CD4-positive, alpha-beta T cell treated with Interleukin-17A for 1 hour (primary cell): ENCODE data around the gene XYLT2.

Source experiments
- DNase-seq: peaks from one replicate; pipeline ENCODE4 v3.0.0-alpha.2; 2020

Gene XYLT2

DNA sequence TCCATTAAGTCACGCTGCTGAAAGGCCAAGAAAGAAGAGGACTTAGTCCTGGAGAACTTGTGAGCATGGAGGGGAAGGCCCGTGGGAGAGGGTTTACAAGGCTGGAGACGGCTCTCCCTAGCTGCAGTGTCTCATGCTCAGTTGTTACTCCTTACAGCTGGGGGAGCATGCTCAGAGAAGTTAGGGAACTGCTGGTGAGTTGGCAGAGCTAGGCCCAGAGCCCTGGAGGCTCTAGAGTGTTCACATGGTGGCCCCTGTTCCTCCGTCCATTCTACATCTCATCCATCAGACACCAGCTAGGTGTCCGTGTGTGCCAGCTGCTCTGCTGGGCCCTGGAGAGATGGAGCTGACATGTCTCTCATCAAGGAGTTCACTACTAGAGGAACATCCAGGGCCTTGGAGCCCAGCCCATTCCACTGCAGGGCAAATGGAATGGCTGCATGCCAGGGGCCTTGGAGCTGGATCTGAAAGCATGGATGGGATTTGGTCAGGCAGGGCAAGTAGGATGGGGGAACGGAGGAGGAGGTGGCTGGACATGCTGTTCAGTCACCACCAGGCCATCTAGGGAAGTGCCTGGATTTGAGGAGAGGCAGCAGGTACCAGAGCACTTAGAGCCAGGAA is 6.3 kb downstream of the XYLT2 start:
- no peak for DNase-seq

DNA sequence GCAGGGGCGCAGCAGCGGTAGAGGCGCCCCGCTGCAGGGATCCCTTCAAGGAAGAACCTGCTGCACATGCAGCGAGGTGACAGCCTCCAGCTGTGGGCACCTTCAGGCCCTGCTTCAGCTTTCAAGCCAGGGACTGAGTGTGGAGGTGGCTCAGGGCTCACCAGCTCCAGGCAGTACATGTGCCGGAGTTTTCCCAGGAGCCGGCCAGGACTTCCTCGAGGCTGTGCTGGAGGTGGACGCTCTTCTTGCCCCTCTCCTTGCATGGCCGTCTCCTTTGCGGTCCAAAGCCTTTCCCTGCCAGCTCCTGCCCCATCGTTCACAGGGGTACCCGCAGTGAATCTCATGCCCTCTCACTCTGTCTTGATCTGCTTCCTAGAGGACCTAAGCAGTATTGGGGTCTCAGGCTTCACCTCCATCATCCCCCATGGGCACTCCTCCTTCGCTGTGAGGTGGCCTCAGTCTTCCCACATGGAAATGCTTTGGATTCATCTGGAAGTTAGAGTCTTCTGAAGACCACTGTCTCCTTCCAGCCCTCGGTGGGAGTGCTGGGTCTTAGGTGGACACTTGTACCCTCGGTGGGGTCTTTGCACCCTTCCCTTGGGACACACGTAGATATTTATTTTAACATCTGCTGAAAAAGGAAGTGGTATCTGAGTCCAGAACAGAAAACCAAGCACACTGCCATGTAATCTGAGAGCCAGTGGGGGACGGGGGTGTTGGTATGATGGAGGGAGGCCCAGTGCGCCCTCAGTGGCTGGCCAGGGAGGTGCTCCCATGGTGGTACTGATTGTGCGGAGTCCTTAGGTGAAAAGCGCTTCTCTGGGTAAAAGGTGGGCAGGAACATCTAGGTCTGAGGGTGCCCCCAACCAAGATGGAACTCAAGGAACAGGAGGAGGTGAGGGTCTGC is 7.0 kb downstream of the XYLT2 start:
- no peak for DNase-seq

DNA sequence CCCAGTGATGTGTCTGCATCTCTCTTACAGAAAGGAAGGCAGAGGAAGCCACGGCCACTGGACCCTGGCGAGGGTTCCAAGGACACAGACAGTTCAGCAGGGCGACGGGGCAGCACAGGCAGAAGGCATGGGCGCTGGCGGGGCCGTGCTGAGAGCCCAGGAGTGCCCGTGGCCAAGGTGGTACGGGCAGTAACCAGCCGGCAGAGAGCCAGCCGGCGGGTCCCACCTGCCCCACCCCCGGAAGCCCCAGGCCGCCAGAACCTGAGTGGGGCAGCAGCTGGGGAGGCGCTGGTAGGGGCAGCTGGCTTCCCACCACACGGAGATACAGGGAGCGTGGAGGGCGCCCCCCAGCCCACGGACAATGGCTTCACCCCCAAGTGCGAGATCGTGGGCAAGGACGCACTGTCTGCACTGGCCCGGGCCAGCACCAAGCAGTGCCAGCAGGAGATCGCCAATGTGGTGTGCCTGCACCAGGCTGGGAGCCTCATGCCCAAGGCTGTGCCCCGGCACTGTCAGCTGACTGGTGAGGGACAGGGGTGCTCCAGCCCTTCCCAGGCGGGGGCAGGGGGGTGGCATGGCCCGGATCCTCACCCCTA is 7.8 kb downstream of the XYLT2 start:
- no peak for DNase-seq

DNA sequence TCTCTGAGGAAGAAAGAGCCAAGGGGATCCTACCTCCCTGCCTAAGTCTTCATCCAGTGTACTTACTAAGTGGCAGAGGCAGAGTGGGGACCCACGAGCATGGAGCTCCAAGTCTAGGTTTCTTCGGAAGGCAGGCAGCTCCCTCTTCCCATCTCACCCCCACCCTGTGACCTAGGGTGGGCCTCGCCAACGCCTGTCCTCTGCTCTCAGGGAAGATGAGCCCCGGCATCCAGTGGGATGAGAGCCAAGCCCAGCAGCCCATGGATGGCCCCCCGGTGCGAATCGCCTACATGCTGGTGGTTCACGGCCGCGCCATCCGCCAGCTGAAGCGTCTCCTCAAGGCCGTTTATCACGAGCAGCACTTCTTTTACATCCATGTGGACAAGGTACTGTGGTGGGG is 8.3 kb downstream of the XYLT2 start:
- DNase-seq, result no peak

DNA sequence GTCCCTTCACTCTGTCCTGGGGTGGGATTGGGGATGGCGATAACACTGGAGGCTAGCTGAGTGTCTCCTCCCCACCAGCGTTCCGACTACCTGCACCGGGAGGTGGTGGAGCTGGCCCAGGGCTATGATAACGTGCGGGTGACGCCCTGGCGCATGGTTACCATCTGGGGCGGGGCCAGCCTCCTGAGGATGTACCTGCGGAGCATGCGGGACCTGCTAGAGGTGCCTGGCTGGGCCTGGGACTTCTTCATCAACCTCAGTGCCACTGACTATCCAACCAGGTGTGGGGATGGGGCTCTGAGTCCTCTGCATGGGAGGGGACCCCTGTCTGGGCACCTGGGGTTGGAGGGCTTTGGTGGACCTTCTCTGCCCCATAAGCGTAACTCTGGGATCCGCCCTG is 8.8 kb downstream of the XYLT2 start:
- no peak for DNase-seq

DNA sequence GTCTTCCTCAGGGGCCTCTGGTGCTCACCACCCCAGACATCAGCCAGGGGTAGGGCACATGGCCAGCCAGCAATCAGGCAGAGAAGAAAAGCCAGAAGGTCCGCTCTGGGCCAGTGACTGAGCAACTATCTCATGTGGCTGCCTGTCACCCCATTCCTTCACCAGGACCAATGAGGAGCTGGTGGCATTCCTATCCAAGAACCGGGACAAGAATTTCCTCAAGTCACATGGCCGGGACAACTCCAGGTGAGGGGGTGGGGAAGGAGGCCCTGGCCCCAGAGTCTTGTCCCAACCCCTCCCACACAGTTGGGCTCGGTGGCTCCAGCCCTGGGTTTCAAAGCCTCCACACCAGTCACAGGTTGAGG is 9.4 kb downstream of the XYLT2 start:
- DNase-seq, result no peak

DNA sequence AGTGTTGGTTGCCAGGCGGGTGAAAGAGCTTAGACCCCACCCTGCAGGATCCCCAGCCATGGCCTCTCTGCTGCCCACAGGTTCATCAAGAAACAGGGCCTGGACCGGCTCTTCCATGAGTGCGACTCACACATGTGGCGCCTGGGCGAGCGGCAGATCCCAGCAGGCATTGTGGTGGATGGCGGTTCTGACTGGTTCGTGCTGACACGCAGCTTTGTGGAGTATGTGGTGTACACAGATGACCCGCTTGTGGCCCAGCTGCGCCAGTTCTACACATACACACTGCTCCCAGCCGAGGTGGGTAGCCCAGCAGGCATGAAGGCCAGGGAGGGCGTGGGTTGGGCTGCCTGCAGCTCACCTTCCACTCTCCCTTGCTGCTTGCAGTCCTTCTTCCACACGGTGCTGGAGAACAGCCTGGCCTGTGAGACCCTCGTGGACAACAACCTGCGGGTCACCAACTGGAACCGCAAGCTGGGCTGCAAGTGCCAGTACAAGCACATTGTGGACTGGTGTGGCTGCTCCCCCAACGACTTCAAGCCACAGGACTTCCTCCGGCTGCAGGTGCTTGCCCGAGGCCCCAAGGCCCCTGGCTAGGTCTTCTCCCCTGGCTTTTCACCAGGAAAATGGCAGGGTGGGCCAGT is 9.9 kb downstream of the XYLT2 start:
- DNase-seq, result no peak

DNA sequence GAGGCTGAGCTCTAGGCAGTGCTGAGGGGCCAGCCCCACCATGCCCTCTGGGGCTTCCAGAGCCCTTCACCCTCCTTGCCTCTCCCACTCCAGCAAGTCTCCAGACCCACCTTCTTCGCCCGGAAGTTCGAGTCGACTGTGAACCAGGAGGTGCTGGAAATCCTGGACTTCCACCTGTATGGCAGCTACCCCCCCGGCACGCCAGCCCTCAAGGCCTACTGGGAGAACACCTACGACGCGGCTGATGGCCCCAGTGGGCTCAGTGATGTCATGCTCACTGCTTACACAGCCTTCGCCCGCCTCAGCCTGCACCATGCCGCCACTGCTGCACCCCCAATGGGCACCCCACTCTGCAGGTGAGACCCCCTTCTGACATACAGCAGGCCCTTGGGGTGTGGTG is 10.5 kb downstream of the XYLT2 start:
- no peak for DNase-seq

DNA sequence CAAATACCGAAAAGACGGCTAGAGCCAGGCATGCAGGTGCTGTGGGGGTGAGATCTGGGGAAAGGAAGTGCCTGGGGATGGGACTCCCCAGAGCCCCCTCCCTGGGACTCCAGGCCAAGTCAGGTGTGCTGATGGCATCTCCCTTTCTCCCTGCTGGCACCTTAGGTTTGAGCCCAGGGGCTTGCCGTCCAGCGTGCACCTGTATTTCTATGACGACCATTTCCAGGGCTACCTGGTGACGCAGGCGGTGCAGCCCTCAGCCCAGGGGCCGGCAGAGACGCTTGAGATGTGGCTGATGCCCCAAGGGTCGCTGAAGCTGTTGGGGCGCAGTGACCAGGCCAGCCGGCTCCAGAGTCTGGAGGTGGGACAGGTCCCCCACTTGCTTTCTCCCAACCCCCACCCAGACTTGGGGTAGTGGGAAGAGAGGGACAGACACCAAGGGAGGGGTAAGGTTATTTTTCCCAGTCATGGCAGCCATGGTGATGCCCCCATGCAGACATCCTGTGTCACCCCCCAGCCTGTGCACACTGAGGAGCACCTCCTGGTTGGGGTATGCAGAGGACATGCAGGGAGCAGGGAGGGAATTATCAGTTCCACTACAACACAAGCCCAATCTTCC is 11.1 kb downstream of the XYLT2 start:
- DNase-seq, result no peak

DNA sequence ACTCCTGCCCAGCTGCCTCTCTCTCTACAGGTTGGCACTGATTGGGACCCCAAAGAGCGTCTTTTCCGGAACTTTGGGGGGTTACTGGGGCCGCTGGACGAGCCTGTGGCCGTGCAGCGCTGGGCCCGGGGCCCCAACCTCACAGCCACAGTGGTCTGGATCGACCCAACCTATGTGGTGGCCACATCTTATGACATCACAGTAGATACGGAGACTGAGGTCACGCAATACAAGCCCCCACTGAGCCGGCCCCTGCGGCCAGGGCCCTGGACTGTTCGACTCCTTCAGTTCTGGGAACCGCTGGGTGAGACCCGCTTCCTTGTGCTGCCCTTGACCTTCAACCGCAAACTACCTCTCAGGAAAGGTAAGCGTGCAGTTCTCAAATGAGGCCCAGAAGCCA is 12.3 kb downstream of the XYLT2 start:
- no peak for DNase-seq

DNA sequence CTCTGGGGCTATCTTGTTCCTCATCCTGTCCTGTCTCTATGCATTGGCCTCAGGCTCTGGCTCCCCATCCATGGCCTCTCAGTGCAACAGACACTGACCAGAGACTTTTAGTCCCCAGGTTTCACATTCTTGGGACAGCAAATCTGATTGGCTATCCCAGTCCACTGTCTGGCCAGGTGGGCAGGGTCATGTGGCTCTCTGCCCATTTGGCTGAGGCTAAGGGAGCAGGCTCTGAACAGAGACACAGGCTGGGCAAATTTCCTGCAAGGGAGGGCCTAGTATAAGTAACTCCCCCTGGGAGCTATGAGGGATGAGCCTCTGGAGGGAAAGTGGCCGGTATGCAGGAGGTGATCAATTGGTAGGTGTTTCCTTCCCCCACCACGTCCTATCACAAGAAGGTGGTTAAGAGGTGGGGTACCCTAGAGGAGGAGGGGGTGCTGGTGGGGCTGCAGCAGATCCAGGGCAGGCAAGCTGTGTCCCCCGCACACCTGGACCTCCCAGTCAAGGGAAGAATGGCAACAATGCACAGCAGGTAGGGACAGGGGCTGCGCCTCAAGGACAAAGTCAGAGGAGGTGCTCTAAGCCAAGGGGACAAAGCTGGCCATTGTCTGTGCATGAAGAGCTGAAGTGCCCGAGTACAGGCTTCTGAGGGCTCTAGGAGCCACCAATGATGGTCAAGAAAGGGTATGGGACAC is 13.2 kb downstream of the XYLT2 start:
- no peak for DNase-seq

DNA sequence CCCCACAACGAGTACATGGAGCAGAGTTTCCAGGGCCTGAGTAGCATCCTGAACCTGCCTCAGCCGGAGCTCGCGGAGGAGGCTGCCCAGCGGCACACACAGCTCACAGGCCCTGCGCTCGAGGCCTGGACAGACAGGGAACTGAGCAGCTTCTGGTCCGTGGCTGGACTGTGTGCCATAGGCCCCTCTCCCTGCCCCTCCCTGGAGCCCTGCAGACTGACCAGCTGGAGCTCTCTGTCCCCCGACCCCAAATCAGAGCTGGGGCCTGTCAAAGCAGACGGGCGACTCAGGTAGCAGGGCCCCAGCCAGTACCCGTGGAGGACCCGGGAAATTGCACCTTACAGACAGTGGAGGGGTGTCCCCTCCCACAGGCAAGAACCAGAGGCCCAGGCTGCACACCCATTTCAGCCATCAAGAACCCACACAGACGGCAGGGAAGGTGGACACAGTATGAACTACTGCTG is 14.1 kb downstream of the XYLT2 start:
- no peak for DNase-seq

DNA sequence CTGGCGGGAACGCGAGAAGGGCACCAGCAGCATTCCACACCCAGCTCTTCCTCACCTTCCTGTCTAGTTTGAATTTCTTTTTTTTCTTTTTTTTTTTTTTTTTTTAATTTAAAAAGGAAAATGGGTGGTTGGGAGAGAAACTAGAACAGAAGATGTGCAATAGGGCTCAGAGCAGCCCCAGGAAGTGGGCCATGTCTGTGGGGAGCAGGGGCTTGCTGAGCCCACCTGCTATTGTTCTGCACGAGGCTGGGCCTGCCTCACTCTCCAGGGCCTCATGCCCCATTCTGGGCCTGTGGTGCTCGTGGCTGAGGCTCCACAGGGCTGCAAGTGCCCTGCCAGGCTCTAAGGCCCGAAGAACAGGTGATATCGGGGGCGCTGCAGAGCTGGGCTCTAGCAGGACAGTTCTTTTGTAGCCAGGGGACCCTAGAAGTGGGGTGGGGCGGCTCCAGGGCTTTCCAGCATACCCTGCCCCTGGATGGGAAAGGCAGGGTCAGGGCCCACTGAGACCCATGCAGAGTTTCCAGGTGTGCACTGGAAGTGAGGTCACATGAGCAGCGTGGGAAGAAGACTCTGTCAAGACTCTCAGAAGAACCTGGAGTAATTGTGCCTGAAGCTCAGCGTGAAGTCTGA is 14.7 kb downstream of the XYLT2 start:
- DNase-seq, result no peak

DNA sequence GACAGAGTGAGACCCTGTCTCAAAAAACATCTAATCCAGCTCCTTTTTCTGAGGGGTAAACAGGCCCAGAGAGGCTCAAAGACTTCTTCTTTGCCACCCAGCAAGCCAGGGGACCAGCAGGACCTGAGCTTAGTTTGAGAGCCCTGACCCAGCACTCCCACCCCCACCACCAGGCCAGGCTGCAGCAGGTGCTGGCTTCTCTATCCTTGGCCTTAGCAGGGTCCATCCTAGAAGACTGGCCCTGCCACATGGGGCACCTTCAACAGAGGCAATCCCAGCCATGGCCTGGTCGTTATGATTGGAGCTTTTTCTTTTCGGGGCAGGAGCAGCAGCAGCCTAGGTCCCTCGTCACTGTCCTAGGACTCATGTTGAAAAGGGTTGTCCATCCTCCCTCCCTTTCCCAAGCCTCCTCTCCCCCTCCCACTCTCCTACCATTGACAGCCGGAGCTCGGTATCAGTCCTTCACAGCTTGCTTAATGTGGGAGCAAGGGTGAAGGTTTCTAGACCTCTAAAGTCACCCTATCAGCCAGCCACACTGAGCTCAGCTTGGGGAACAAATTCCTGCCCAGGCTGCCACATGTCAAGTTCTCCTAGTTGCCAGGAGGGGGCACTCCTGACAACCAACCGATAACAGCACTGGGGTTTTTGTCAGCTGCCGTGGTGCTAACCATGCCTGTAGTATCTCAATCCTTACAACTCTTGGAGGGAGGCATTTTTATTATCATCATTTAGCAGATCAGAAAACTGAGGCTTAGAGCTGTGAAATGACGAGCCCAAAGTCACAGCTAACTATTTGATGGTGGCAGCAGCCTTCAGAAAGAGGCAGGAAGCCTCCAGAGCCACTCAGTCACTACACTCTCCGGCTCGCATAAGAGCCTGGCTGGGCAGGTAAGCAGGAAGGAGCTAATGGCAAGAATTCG is 15.9 kb downstream of the XYLT2 start:
- DNase-seq, result peak; percentile 74

DNA sequence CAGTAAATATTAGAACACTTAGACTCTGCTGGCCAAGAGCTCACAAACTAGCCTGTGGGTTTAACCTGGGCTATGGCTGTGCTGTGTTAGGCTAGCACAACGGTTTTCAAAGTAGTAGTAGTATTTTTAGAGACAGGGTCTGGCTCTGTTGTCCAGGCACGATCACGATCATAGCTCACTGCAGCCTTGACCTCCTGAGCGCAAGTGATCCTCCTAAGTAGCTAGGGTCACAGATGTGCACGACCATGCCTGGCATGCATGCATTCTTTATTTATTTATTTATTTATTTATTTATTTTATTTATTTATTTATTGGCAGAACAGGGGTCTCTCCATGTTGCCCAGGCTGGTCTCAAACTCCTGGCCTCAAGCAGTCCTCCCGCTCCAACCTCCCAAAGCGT is 16.7 kb downstream of the XYLT2 start:
- no peak for DNase-seq

DNA sequence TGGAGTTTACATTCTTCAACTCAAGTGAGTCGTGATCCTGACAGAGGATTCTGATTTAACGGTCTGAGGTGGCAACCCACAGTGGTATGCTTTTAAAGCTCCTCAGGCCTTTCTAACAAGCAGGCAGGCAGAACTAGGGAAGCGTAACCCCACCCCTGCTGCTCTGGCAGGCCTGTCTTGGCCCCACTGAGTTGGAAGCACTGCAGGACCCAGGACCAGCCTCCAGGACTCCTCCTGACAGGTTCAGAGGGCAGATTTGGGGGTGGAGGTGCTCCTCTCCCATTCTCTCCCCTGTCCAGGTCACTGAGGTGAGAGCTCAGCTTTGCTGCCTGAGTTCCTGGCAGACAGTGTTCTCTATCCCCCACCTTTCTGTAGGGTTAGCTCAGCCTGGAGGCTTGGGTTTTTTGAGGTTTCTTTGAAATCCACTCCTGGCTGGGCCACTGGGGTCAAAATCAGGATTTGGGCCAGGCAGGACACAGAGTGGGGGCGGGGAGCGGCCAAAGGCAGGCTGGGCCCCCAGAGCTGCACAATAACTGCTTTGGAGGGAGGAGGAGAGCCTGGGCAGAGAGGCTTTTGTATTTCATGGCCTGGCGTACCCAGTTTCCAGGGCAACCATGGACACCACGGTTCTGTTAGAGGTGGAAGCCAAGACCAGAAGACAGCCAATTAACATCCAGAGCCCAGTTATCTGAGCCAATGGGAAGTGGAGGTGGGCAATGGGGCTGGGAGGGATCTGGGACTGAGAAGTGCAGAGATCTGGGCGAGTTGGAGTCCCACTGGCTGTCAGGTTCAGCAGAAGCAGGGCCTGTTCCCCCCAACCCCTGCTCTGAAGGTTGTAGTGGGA is 17.5 kb downstream of the XYLT2 start:
- no peak for DNase-seq

DNA sequence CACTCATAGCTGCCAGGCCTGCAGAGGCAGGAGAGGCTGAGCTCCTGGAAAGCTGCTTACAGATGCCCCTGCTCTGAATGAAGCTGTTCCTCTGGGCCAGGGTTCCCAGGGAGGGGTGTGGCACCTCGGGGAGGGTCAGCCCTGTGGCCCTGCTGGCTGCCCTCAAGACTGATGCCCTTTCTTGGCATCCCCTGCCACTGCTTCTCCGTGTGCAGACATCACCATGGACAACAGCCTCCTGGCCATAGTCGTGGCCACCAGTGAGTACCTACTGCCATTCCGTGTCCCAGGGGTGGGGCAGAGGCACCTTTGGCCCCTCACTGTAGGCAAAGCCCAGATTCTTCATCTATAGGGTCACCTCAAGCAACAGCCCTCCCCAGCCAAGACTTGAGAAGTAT is 18.1 kb downstream of the XYLT2 start:
- no peak for DNase-seq

DNA sequence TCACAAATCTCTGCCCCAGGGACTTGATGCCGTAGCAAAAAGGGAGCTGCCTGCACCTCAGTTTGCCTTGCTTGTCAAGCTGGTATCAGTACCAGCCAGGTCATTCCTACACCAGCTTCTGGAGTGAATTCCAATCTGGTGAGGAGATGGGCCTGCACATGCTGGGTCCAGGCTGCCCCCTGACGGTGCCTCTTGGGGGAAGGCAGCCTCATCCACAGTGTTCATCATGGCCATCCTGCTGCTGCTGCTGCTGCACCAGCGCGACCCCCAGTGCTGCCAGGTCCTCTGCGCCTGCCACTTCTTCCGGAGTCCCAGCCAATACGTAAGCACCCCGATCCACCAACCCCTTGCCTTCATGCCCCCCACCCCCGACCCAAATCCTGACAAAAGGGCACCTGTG is 18.8 kb downstream of the XYLT2 start:
- DNase-seq, result no peak

DNA sequence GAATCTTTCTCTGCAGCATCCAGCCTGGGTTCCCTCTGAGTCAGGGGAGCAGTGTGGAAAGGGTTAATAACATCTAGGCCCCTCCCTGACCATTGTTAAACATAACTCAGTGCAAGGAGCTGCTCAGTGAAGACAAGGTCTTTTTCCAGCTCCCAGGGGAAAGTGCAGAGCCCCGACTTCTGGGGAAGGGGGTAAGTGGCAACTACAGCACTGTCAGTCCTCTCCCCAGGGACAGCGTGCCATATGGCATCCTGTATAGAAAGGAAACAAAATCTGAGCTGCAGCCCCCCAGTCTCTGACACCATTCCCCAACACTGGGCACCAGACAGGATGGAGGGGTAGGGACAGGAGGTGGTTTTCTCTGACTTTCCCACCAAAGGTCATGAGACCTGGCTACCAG is 19.2 kb downstream of the XYLT2 start:
- DNase-seq, result no peak
